CD4-positive, alpha-beta T cell treated with Interleukin-17A for 1 hour (primary cell): ENCODE measurements around the gene VIPR2.
"Not testable (repeated sequence)": the region's sequence is repeated elsewhere in the genome, so short reads cannot be mapped to it uniquely, and the experiment has no call there.

ENCODE experiments used
- DNase-seq: peaks from one replicate; pipeline ENCODE4 v3.0.0-alpha.2; 2020

VIPR2 gene

DNA sequence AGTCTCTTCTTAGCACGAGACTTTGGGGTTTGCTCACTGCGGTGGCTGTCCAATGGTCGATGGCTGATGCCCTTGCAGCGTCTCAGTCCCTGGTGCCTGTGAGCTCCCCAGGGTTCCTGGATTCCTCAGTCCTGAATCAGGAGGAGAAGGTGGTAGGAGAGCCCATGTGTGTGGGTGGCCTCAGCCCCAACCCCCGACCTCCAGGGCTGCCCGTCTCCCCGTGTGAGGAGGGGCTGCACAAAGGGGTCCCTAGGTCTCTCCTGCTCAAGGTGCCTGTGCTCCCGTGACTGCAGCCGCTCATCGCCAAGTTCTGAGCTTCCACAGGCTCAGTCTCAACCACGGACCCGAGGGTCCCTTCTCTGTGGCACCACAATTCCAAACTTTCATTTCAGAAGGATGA lies 142.9 kb downstream of the VIPR2 start:
- DNase-seq: no peak

DNA sequence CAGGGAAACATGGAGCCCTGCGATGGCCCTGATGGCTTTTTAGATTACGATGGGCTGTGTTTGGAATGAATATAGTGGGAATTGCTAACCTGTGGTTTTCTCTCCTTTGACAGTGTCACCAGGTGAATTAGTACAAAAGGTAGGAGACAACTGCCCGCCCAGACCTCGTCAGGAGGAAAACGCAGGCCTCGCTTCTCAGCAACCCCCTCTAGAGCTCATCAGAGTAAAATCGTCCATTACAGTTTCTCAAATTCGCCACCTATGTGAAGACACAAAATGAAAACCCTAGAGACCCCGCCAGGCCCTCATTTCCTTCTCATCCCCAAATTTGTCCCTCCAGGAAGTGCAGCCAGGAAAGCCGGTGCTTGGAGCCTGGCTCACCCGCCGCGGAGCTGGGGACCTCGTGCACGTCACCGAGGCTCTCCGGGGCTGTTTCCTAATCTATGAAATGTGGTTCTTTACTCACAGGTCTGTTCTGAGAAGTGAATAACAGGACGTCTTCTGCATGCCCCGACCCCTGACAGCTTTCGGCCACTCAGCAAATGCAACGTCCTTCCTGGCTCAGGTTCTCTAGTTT lies 143.7 kb downstream of the VIPR2 start:
- DNase-seq: no peak

DNA sequence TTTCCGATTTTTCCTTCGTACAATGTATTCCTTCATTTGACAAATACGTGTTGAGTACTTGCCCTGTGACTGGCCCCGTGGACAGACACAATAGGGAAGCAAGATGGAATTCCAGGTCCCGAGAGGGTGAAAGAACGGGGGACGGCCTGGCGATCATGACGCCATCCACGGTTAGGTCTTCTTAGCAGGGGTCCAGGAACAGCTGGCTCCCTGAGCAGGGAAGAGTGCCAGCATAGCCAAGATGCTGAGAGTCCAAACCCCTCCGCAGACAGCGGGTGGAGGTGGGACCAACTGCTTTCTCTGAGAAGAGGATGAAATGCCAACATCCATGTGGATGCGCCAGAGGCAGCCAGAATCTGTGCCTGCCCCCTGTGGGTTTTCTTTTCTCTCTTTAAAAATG lies 144.6 kb downstream of the VIPR2 start:
- no peak for DNase-seq

GRCh38 chr7:158999496-158999895 lies 145.2 kb downstream of the VIPR2 start:
- DNase-seq: no peak

DNA sequence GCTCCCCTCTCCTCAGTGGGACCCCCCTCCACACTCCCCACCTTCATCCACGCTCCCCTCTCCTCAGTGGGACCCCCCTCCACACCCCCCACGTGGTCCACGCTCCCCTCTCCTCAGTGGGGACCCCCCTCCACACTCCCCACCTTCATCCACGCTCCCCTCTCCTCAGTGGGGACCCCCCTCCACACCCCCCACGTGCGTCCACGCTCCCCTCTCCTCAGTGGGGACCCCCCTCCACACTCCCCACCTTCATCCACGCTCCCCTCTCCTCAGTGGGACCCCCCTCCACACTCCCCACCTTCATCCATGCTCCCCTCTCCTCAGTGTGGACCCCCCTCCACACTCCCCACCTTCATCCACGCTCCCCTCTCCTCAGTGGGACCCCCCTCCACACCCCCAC lies 146.4 kb downstream of the VIPR2 start:
- DNase-seq: not testable (repeated sequence)

DNA sequence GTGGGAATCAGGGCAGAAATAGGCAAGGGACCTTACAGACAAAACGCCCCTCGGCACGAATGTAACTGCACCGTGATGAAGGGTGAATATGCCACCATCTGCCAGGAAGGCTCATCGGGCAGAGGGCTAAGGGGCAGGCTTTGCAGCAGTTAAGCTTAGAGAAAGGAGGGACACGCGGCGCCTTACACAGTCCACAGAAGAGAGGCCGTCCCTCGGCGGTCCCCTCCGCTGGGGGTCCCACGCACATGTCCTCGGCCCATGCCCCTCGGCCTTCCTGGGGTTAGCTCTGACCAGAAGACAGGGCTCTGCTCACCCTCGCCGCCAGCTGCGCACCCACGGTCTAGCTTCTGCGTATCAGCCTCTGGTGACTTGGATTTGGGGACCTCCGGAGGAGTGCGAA lies 147.2 kb downstream of the VIPR2 start:
- no peak for DNase-seq

DNA sequence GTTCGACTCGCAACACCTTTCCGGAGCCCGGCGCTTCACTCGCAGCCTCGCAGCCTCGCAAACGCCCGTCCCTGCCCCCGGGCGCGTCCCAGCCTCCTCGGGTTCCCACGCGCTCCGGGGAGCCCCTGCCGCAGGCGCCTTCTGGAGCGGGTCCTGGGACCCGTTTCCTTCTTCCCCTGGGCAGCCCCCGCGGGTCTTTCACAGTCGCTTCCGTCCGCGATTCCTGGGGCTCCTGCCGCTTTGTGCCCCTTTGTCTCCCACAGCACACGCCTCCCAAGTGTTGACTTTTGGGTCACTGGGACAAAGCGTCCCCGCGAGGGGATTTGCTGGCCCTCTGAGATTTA lies 147.6 kb downstream of the VIPR2 start:
- DNase-seq: no peak

DNA sequence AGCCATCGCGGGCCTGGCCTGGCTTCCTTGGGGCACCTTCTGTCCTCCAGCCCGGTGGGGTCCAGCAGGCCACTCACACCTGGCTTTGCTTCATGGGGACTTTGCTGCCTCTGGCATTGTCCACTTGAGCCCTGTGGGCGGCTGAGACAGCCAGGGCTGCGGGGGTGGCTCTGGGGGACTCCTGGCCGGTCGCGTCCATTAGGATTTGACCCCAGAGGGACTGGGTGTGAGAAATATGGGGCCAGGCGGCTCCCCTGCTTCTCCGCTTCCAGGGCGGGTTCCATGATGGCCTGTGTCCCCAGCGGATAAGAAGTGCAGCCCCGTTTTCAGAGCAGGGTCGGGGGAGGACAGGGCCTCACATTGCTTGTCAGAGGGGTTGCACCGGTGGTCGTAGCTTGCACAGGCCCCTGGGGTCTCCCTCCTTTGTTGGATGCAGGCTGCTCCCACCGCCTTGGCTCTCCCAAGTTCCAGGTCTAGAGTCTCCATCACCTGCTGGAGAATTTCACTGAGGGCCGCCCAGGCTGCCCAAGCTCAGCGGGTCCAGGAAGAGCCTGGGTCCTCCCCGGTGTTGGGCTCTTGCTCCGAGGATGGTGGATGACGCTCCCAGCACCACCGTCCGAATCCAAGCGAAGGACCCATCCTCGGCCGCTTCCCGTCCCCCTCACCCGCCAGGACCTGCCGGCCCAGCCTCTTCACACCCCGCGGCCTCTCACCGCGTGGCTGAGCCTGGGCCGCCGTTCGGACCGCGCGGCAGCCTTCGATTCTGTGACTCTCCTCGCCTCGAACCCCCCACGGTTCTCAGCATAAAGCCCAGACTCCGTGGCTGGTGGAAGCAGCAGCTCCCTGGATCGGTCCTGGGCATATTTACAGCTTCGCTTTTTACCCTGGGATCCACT lies 148.2 kb downstream of the VIPR2 start:
- no peak for DNase-seq

DNA sequence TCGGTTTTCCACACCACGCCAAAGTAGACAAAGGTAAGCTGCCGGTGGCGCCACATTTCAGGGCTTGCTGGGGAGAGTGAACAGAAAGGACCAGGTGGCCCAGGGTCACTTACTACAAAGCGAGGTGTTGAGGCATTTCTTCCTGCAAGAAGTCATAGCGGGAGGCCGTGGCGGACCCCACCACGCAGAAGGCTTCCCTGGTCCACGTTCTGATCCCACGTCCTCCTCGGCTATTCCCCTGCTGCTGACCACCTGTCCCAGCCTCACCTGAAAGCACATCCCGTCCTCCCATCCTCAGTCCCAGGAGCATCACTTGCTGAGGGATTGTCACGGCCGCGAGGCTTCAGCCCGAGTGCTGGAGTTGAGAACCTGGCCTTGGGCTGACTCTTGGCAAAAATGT lies 149.2 kb downstream of the VIPR2 start:
- DNase-seq: no peak

DNA sequence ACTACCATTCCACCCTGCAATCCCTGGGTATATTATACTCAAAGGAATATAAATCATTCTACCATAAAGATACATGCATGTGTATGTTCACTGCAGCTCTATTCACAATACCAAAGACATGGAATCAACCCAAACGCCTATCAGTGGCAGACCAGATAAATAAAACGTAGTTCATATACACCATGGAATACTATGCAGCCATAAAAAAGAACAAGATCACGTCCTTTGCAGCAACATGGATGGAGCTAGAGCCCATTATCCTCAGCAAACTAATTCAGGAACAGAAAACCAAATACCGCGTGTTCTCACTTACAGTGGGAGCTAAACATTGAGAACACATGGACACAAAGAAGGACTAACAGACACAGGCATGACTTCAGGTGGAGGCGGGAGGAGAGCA lies 150.0 kb downstream of the VIPR2 start:
- DNase-seq: no peak

GRCh38 chr7:158993591-158993990 lies 151.1 kb downstream of the VIPR2 start:
- no peak for DNase-seq

GRCh38 chr7:158992759-158993158 lies 151.9 kb downstream of the VIPR2 start:
- DNase-seq: no peak

DNA sequence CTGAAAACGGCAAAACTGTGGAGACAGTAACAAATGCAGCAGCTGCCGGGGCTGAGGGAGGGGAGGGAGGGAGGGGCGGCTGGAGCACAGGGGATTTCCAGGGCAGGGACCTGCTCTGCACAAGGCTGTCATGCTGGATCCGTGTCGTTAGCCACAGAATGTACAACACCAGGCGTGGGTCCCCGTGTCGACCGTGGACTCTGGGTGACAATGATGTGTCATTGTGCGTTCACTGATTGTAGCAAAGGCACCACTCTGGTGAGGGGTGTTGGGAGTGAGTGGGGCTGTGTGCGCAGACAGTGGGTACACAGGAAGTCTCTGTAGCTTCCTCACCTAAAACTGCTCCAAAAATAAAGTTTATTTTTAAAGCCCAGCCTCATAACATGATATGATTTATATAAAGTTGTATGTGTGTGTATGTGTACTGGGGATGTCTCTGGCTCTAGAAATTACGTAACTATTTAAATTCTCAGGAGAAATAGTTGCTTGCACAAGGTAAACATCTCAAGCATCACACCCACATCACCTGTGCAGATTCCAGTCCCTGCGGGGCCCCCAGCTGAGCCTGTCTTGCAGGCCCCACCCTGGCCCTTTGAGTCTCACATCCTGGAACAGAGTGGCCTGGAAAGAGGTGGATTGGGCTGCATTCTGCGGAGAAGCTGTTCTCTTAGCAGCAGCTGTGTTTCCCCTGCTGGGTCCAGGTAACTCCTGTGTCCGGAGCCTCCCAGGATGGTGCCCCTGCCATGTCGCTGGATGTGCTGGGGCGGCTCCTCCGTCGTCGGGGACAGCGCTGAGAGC lies 152.6 kb downstream of the VIPR2 start:
- DNase-seq: no peak

DNA sequence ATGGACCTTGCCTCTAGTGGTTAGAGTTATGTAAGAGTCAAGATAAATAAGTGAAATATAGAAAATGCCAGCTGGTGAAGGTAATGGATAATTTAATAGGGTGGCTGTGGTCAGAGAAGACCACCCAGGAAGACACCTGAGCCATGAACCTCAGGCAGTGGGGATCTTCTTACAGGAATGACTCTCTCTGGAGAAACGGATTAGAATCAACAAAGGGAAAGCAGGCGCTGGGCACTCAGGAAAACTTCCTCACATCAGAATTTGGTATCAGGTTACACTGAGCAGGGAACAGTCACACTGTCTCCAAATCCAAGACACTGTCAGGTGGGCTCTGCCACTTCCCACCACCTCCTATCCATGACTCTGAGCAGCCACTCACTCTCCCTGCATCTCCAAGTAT lies 155.7 kb downstream of the VIPR2 start:
- no peak for DNase-seq

DNA sequence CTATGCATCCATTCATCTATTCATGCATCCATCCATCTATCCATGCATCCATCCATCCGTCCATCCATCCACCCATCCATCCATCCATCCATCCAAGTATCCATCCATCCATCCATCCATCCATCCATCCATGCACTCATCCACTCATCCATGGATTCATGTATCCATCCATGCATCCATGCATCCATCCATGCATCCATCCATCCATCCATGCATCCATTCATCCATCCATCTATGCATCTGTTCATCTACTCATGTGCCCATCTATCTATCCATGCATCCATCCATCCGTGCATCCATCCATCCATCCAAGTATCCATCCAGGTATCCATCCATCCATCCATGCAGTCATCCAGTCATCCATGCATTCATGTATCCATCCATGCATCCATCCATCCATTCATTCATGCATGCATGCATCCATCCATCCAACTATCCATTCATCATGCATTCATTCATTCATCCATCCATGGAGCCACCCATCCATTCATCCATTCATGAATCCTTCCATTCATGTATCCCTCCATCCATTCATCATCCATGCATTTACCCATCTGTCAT lies 156.3 kb downstream of the VIPR2 start:
- DNase-seq: no peak

GRCh38 chr7:158987691-158988090 lies 157.0 kb downstream of the VIPR2 start:
- no peak for DNase-seq

DNA sequence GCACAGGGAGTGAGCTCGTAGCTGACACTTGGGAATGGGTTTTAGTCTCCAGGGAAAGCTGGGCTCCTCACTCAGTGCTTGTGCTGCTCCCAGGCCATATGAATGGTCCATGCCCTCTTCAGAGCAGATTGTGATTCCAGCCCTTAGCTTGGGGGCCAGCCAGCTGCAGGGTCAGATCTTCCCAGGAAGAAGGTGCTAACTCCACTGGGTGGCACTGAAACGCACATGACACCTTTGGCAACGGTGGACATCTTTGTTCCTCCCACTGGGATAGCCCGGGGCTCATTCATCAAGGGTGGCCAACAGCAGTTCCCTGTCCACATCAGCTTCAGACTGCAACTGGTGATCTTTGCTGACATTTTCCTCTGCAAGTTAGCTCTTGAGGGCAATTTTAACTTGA lies 159.1 kb downstream of the VIPR2 start:
- DNase-seq: no peak

GRCh38 chr7:158984007-158984406 lies 160.7 kb downstream of the VIPR2 start:
- DNase-seq: not testable (repeated sequence)

DNA sequence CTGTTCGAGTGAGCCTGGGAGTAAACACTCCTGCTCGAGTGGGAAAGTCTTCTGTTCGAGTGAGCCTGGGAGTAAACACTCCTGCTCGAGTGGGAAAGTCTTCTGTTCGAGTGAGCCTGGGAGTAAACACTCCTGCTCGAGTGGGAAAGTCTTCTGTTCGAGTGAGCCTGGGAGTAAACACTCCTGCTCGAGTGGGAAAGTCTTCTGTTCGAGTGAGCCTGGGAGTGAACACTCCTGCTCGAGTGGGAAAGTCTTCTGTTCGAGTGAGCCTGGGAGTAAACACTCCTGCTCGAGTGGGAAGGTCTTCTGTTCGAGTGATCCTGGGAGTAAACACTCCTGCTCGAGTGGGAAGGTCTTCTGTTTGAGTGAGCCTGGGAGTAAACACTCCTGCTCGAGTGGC lies 162.6 kb downstream of the VIPR2 start:
- DNase-seq: not testable (repeated sequence)

DNA sequence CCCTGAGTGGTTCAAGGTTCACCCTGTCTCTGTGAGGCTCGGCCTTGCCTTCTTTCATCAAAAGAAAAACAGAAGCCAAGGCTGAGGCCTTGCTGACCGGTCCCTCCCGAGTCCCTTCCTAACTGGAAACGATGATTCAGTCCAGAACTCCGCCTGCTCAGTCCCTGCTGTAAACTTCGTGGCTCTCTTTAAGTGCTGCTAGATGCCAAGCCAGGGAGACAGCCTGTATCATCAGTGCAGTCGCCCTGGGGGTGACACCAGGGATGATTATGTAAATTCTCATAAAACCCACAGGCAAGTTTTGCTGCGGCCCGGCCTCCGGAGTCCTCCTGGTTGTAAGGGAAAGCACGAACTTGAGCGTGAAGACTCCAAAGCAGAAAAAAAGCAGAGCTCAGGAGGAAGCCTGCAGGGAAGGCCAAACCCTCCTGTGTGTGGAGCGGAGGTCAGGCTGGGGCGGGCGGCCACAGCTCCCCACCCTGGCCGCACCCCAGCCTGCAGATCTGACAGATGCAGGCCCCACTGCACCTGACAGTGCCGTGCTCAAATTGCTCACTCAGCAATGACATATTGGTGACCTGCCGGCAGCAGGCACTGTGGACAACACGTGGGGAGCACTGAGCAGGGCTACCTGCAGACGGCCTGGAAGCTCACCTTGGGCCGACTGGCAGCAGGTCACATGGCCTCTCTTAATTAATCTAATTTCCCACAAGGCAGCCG lies 164.9 kb downstream of the VIPR2 start:
- no peak for DNase-seq

- DNase-seq: no peak
Observed at GRCh38 chr7:158979023-158979529, 165.6 kb downstream of the VIPR2 start.
